Body of pancreas (tissue), 4 donors: Measurements from ENCODE around the gene ZNF644.

Experiments
- CTCF ChIP-seq, 7 experiments: fragments of 450-650 bp in 4 of 7; fragments of 200-600 bp in 3 of 7; sonication (generic) in 3 of 7; IDR thresholded peaks; one replicate each; pipeline ENCODE4 v1.5.1; 2016 to 2019; ENCODE audit warnings: antibody characterized with exemption in 7 of 7
- POLR2A ChIP-seq, 3 donors: fragments of 450-650 bp; IDR thresholded peaks; one replicate each; pipeline ENCODE4 v1.6.1; 2016; ENCODE audit warnings: antibody characterized with exemption in 3 of 3, mild to moderate bottlenecking in 2 of 3

GRCh38 chr1:90973897-90974798, 47.7 kb downstream of the ZNF644 start:
- TF ChIP-seq CTCF (IDR thresholded peaks at IDR 0.05) (no peak), POLR2A (IDR thresholded peaks at IDR 0.05) (no peak)
